GM23338 (cell line): ENCODE data around the gene ARL10.

Source experiments
- EZH2 ChIP-seq: fragments of 200-600 bp; sonication (generic); IDR thresholded peaks from one replicate; pipeline ENCODE4 v1.8.0; 2017; ENCODE audit warnings: antibody characterized with exemption, mild to moderate bottlenecking, low read depth; ENCODE audit not compliant: unreplicated experiment
- EZH2phosphoT487 ChIP-seq: fragments of 200-600 bp; sonication (generic); IDR thresholded peaks from one replicate; pipeline ENCODE4 v1.8.1; 2018; ENCODE audit warnings: antibody characterized with exemption; ENCODE audit not compliant: unreplicated experiment
- POLR2AphosphoS5 ChIP-seq: IDR thresholded peaks from 2 replicates; pipeline ENCODE4 v1.6.1; 2016; ENCODE audit warnings: antibody characterized with exemption, low read depth
- TF ChIP-seq, protein P1 (sequence below): fragments of 250-450 bp; sonication (Bioruptor Pico); IDR thresholded peaks from 2 replicates; pipeline ENCODE4 v1.5.0; 2020; ENCODE audit warnings: mild to moderate bottlenecking, moderate library complexity
- TF ChIP-seq, protein P2 (sequence below), 2 experiments: fragments of 200-600 bp in 1 of 2; sonication (generic) in 1 of 2; conservative IDR thresholded peaks; 2 replicates each; pipeline versions ENCODE4 v1.5.1 to v1.6.1; 2016 to 2017; ENCODE audit warnings: antibody characterized with exemption in 2 of 2, low read depth in 2 of 2, mild to moderate bottlenecking in 2 of 2, moderate library complexity in 1 of 2
- TF ChIP-seq, protein P3 (sequence below): IDR thresholded peaks from one replicate; pipeline ENCODE4 v1.6.1; 2018; ENCODE audit warnings: antibody characterized with exemption; ENCODE audit not compliant: unreplicated experiment

DNA sequence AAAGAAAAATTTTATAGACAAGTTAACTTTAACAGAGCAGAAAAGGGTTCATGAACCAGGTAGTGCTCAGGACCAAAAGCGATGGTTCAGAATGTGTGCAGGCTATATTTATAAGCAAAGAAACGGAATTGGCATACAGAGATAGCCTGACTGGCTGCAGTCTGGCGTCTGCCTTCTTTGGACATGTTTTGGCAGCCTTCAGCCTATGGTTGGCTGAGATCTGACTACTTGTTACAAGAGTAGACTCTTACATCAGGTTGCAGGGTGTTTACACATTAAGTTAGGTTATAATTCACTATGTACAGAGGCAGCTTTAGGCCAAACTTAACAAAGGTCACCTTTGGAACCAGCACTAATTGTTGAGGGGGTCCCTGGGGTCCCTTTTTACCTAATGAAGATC, 16.1 kb downstream of the ARL10 start:
- TF ChIP-seq, protein P1, sequence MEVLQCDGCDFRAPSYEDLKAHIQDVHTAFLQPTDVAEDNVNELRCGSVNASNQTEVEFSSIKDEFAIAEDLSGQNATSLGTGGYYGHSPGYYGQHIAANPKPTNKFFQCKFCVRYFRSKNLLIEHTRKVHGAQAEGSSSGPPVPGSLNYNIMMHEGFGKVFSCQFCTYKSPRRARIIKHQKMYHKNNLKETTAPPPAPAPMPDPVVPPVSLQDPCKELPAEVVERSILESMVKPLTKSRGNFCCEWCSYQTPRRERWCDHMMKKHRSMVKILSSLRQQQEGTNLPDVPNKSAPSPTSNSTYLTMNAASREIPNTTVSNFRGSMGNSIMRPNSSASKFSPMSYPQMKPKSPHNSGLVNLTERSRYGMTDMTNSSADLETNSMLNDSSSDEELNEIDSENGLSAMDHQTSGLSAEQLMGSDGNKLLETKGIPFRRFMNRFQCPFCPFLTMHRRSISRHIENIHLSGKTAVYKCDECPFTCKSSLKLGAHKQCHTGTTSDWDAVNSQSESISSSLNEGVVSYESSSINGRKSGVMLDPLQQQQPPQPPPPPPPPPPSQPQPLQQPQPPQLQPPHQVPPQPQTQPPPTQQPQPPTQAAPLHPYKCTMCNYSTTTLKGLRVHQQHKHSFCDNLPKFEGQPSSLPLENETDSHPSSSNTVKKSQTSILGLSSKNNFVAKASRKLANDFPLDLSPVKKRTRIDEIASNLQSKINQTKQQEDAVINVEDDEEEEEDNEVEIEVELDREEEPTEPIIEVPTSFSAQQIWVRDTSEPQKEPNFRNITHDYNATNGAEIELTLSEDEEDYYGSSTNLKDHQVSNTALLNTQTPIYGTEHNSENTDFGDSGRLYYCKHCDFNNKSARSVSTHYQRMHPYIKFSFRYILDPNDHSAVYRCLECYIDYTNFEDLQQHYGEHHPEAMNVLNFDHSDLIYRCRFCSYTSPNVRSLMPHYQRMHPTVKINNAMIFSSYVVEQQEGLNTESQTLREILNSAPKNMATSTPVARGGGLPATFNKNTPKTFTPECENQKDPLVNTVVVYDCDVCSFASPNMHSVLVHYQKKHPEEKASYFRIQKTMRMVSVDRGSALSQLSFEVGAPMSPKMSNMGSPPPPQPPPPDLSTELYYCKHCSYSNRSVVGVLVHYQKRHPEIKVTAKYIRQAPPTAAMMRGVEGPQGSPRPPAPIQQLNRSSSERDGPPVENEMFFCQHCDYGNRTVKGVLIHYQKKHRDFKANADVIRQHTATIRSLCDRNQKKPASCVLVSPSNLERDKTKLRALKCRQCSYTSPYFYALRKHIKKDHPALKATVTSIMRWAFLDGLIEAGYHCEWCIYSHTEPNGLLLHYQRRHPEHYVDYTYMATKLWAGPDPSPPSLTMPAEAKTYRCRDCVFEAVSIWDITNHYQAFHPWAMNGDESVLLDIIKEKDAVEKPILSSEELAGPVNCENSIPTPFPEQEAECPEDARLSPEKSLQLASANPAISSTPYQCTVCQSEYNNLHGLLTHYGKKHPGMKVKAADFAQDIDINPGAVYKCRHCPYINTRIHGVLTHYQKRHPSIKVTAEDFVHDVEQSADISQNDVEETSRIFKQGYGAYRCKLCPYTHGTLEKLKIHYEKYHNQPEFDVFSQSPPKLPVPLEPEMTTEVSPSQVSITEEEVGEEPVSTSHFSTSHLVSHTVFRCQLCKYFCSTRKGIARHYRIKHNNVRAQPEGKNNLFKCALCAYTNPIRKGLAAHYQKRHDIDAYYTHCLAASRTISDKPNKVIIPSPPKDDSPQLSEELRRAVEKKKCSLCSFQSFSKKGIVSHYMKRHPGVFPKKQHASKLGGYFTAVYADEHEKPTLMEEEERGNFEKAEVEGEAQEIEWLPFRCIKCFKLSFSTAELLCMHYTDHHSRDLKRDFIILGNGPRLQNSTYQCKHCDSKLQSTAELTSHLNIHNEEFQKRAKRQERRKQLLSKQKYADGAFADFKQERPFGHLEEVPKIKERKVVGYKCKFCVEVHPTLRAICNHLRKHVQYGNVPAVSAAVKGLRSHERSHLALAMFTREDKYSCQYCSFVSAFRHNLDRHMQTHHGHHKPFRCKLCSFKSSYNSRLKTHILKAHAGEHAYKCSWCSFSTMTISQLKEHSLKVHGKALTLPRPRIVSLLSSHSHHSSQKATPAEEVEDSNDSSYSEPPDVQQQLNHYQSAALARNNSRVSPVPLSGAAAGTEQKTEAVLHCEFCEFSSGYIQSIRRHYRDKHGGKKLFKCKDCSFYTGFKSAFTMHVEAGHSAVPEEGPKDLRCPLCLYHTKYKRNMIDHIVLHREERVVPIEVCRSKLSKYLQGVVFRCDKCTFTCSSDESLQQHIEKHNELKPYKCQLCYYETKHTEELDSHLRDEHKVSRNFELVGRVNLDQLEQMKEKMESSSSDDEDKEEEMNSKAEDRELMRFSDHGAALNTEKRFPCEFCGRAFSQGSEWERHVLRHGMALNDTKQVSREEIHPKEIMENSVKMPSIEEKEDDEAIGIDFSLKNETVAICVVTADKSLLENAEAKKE (CRISPR knock-in tag): no peak
- TF ChIP-seq, protein P2, sequence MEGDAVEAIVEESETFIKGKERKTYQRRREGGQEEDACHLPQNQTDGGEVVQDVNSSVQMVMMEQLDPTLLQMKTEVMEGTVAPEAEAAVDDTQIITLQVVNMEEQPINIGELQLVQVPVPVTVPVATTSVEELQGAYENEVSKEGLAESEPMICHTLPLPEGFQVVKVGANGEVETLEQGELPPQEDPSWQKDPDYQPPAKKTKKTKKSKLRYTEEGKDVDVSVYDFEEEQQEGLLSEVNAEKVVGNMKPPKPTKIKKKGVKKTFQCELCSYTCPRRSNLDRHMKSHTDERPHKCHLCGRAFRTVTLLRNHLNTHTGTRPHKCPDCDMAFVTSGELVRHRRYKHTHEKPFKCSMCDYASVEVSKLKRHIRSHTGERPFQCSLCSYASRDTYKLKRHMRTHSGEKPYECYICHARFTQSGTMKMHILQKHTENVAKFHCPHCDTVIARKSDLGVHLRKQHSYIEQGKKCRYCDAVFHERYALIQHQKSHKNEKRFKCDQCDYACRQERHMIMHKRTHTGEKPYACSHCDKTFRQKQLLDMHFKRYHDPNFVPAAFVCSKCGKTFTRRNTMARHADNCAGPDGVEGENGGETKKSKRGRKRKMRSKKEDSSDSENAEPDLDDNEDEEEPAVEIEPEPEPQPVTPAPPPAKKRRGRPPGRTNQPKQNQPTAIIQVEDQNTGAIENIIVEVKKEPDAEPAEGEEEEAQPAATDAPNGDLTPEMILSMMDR (conservative IDR thresholded peaks at IDR 0.05; ENCODE audit: low read depth in 2 of 2): no peak
- TF ChIP-seq, protein P3, sequence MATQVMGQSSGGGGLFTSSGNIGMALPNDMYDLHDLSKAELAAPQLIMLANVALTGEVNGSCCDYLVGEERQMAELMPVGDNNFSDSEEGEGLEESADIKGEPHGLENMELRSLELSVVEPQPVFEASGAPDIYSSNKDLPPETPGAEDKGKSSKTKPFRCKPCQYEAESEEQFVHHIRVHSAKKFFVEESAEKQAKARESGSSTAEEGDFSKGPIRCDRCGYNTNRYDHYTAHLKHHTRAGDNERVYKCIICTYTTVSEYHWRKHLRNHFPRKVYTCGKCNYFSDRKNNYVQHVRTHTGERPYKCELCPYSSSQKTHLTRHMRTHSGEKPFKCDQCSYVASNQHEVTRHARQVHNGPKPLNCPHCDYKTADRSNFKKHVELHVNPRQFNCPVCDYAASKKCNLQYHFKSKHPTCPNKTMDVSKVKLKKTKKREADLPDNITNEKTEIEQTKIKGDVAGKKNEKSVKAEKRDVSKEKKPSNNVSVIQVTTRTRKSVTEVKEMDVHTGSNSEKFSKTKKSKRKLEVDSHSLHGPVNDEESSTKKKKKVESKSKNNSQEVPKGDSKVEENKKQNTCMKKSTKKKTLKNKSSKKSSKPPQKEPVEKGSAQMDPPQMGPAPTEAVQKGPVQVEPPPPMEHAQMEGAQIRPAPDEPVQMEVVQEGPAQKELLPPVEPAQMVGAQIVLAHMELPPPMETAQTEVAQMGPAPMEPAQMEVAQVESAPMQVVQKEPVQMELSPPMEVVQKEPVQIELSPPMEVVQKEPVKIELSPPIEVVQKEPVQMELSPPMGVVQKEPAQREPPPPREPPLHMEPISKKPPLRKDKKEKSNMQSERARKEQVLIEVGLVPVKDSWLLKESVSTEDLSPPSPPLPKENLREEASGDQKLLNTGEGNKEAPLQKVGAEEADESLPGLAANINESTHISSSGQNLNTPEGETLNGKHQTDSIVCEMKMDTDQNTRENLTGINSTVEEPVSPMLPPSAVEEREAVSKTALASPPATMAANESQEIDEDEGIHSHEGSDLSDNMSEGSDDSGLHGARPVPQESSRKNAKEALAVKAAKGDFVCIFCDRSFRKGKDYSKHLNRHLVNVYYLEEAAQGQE: no peak
- TF ChIP-seq EZH2phosphoT487 (no peak), POLR2AphosphoS5 (no peak), EZH2 (no peak)
